ENCODE results near the gene RNPEPL1. TPM values are rescaled to one million over a fixed set of nuclear protein-coding genes. Genes with fewer than 3 reads are reported as not detected.

RNPEPL1 gene
- total RNA-seq (2014; rRNA removed; shearing (Covaris generic)), result 21.0 and 28.4 TPM in 2 replicates
- polyA plus RNA-seq (2016; fragmentation: Nextera tagmentation; extraction: Ambion mirVana), result 5.5 and 6.0 TPM in 2 replicates
- long read RNA-seq, full-length matches to known transcripts, result 1 of 1 reads
- long read RNA-seq, partial matches to known transcripts, result 0 of 1 reads
- long read RNA-seq, other reads (novel, unspliced or antisense), result 0 of 1 reads

GRCh38 chr2:240567872-240568677, at the start of gene RNPEPL1:
Gene RNPEPL1, plus strand, starts transcription at chr2:240568484. Its CDS starts 103 bp downstream, at chr2:240568587.
- ATAC-seq (peak; percentile 19), DNase-seq (ENCODE audit: low spot score) (peak; percentile 60)
- no peak for TF ChIP-seq ZNF462 (CRISPR knock-in tag; IDR thresholded peaks at IDR 0.05)
- no peak for TF ChIP-seq EZH2 (IDR thresholded peaks at IDR 0.05; ENCODE audit: low read depth, unreplicated experiment)
- no peak for TF ChIP-seq CREB1 (CRISPR knock-in tag; IDR thresholded peaks at IDR 0.05; ENCODE audit: low read depth)
- no peak for TF ChIP-seq POLR2AphosphoS5 (IDR thresholded peaks at IDR 0.05; ENCODE audit: low read depth)
- TF ChIP-seq STAT1 (IDR thresholded peaks at IDR 0.05; ENCODE audit: unreplicated experiment), result no peak
- TF ChIP-seq, protein P1, sequence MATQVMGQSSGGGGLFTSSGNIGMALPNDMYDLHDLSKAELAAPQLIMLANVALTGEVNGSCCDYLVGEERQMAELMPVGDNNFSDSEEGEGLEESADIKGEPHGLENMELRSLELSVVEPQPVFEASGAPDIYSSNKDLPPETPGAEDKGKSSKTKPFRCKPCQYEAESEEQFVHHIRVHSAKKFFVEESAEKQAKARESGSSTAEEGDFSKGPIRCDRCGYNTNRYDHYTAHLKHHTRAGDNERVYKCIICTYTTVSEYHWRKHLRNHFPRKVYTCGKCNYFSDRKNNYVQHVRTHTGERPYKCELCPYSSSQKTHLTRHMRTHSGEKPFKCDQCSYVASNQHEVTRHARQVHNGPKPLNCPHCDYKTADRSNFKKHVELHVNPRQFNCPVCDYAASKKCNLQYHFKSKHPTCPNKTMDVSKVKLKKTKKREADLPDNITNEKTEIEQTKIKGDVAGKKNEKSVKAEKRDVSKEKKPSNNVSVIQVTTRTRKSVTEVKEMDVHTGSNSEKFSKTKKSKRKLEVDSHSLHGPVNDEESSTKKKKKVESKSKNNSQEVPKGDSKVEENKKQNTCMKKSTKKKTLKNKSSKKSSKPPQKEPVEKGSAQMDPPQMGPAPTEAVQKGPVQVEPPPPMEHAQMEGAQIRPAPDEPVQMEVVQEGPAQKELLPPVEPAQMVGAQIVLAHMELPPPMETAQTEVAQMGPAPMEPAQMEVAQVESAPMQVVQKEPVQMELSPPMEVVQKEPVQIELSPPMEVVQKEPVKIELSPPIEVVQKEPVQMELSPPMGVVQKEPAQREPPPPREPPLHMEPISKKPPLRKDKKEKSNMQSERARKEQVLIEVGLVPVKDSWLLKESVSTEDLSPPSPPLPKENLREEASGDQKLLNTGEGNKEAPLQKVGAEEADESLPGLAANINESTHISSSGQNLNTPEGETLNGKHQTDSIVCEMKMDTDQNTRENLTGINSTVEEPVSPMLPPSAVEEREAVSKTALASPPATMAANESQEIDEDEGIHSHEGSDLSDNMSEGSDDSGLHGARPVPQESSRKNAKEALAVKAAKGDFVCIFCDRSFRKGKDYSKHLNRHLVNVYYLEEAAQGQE (IDR thresholded peaks at IDR 0.05; ENCODE audit: unreplicated experiment), result no peak
- TF ChIP-seq EZH2phosphoT487 (IDR thresholded peaks at IDR 0.05; ENCODE audit: unreplicated experiment), result no peak
- no peak for TF ChIP-seq ETS1 (IDR thresholded peaks at IDR 0.05)
- TF ChIP-seq CTCF (conservative IDR thresholded peaks at IDR 0.05; ENCODE audit: low read depth in 2 of 2), result no peak
- TF ChIP-seq ZNF331 (CRISPR knock-in tag; IDR thresholded peaks at IDR 0.05; ENCODE audit: low read depth), result no peak
- no peak for TF ChIP-seq ZNF114 (CRISPR knock-in tag; IDR thresholded peaks at IDR 0.05)
- TF ChIP-seq NANOG (IDR thresholded peaks at IDR 0.05; ENCODE audit: borderline replicate concordance), result no peak
- no peak for TF ChIP-seq JUNB (IDR thresholded peaks at IDR 0.05; ENCODE audit: unreplicated experiment)
- Histone ChIP-seq H3K79me2 (replicated peaks; ENCODE audit: insufficient read depth) (no peaks in the 10 kb centered on the region), H3K9me2 (ENCODE audit: insufficient read depth) (peaks cover 1% of the 10 kb centered on the region; the same call in 1 of the 2 replicates), H3K4me3 (peak within 1 kb of the TSS; percentile 68), H2AFZ (peak within 1 kb of the TSS; percentile 89; the same call in 1 of the 2 replicates), H3K36me3 (ENCODE audit: insufficient read depth) (no peaks in the 10 kb centered on the region), H4K20me1 (replicated peaks; ENCODE audit: insufficient read depth) (no peaks in the 10 kb centered on the region; the same call in 1 of the 2 replicates), H3K27me3 (ENCODE audit: insufficient read depth) (peaks cover 32% of the 10 kb centered on the region), H3K27ac (ENCODE audit: low read depth) (no peak within 1 kb of the TSS), H3K4me1 (ENCODE audit: insufficient read depth) (peaks cover 7% of the 10 kb centered on the region; the same call in 1 of the 2 replicates), H3F3A (replicated peaks; ENCODE audit: low read depth) (peaks cover 7% of the 10 kb centered on the region; the same call in 1 of the 2 replicates), H3K4me2 (peak within 1 kb of the TSS; percentile 86)
- no peak within 1 kb of the TSS for H3K27ac Mint-ChIP-seq
- peak within 1 kb of the TSS; percentile 70 for H3K4me3 Mint-ChIP-seq
- peaks cover 24% of the 10 kb centered on the region for H3K4me1 Mint-ChIP-seq
- H3K27me3 Mint-ChIP-seq (ENCODE audit: insufficient read depth, low read depth, poor library complexity), result peaks cover 36% of the 10 kb centered on the region
- 0 out of 3 replicates have a peak, but pooled peaks cover 3% of the 10 kb centered on the region for H3K36me3 Mint-ChIP-seq (ENCODE audit: low read depth)
- no peaks in the 10 kb centered on the region for H3K9me3 Mint-ChIP-seq
